NCI-H1694 (cell line): Measurements from ENCODE around the gene HYDIN.
"Not testable (repeated sequence)": the region's sequence is repeated elsewhere in the genome, so short reads cannot be mapped to it uniquely, and the experiment has no call there.

Source experiments
- DNase-seq: peaks from one replicate; lab custom pipeline; 2025; lab: John Stamatoyannopoulos, UW

Gene HYDIN

DNA sequence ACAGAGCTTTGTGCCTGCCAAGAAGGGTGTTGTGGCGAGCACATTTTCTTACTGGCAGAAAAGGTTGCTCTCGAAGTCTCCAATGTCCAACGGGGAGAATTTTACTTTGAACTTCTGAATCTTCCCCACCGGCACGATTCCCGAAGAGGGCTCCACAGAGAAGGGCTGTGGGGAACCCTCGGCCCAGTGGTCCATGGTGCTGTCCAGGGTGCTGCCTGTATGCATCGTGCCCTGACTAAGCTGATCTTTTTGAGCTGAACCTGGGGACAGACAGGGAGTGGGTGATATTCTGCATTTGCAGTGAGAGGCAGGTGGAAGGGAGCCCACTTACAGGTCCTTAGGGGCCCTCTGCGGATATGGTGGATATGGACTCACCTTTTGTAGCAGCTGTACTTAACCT lies 368.5 kb downstream of the HYDIN start:
- DNase-seq: not testable (repeated sequence)

DNA sequence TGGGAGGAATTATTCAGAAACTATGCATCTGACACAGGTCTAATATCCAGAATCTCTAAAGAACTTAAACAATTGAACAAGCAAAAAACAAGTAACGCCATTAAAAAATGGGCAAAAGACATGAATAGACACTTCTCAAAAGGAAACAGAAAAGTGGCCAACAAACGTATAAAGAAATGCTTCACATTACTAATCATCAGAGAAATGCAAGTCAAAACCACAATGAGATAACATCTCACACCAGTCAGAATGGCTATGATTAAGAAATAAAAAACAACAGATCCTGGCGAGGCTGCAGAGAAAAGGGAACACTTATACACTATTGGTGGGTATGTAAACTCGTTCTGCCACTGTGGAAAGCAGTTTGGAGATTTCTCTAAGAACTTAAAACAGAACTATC lies 379.2 kb downstream of the HYDIN start:
- DNase-seq: not testable (repeated sequence)

DNA sequence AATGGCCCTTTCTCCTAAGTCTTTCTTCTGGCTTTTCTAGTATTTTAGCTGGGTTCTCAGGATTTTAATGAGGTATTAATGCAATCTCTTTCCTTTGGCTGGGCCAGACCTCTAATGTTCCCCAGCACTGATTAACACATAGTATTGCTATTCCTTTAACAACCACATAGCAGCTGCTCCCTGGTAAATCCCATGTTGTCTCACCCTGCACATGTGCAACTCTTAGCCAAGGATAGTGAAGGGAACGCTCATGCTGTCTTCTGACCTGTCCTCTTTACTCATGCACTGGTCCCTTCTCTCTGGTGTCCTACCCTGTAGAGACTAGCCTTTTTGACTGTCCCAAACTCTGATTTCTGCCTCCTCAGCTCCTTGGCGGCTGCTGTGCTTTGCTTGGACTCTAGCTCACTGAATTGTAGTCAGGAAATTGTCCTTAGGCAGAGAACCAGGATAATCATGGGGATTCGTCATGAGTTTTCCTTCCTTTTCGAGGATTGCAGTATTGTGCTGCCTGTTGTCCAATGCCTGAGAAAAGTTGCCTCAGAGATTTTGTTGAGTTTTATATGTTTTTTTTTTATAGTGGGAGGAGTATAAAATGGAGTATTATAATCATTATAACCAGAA lies 406.9 kb downstream of the HYDIN start:
- DNase-seq: not testable (repeated sequence)

DNA sequence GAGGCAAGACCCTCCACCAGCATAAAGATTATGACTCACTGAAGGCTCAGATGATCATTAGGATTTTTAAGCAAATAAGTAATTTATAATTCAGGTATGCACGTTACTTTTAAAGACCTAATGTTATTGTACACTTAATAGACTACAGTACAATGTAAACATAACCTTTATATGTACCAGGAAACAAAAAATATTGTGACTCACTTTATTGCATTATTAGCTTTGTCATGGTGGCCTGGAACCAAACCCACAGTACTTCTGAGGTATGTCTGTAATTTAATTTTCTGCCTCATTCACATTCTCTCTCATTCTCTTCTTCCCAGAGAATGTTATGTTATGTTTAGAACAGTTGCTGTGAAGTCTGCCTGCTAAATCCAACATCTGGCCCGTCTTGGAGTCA lies 407.8 kb downstream of the HYDIN start:
- DNase-seq: not testable (repeated sequence)

DNA sequence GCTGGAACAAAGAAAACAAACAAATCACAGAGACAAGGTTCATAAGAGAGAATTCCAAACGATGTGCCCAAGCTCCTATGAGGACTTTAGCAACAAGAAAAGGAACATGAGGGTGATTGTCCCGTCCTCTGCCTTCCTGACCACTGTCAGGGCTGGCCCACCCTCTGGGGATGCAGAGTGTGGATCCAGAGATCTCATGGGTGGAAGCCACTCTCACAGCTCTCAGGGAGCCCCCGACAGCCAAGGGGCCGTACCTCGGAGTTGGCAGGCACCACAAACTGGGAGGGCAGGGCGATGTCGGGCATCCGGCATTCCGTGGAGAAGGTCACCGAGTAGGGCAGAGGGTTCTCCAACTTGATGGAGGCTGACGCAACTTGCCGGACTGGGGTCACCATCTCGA lies 412.4 kb downstream of the HYDIN start:
- not testable (repeated sequence) for DNase-seq

DNA sequence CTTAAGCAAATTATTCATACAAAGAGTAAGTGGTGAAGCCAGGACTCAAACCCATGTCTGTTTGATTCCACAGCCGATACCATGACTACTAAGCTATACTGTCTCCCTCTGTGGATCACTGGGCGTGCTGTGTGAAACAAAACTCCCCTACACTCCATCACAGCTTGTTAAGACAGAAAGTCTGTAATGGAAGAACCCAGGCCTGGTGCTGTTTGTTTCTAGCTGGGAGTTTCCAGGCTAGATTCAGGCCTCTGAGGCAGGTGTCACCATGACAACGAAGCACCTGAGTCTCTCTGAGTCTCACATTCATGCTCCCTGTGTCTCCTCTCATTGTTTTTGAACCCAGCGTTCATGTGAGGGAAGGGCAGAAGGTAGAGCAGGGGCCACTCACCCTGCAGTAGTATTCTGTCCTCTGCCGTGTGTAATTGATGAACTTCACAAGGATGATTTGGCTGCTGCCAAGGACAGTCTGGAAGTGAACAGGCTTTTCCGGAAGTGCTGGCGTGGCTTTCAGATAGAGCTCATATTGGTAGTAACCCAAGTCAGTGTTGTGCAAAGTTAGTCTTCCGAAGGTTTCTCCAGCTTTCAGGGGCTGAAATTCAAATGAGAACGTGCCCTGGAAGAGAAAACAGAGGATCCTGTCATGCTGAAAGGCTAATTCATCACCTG lies 421.0 kb downstream of the HYDIN start:
- no peak for DNase-seq

DNA sequence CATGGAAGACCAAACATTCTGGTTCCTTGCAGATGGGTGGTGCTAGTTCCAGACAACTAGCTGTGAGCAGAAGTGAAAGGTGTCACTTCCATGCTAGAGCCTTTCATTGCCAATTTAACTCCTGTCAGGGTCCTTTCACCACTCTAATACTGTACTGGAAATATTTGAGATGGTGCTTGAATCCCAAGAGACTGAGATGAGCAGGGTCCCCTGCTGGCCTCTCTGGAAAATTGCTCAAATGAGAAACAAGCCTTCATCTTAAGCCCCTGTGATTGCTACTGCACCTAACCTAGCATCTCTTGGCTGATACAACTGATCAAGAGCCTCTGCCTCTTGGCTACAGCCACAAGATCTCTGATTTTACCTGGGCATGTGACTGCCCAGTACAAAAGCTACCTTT lies 422.2 kb downstream of the HYDIN start:
- no peak for DNase-seq

DNA sequence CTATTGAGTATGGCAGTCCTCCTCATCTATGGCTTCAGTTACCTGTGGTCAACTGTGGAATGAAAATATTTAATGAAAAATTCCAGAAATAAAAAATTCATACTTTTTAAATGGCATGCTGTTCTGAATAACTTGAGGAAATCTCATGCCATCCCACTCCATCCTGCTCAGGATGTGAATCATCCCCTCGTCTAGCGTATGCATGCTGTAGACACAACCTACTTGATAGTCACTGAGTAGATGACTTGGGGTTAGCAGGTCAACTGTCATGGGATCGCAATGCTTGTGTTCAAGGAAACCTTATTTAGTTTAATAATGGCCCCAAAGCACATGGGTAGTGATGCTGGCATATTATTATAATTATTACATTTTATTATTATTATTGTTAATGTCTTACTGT lies 424.7 kb downstream of the HYDIN start:
- DNase-seq: no peak

DNA sequence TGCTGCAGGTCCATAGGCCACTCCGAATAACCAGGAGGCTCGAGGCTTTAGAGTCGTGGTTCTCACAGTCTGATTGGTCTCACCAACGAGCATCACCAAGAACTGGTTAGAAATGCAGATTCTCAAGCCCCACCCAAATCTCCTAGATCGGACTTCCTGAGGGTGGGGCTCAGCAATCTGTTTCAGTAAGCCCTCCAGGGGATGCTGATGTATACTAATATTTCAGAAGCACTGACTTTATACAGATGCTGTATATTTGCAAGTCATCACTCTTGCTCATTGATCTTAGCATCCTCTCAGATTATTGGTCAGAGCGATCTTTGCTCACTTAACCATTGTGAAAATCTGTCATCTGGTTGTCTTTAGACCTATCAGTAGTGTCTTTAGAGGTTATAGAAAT lies 425.1 kb downstream of the HYDIN start:
- no peak for DNase-seq

DNA sequence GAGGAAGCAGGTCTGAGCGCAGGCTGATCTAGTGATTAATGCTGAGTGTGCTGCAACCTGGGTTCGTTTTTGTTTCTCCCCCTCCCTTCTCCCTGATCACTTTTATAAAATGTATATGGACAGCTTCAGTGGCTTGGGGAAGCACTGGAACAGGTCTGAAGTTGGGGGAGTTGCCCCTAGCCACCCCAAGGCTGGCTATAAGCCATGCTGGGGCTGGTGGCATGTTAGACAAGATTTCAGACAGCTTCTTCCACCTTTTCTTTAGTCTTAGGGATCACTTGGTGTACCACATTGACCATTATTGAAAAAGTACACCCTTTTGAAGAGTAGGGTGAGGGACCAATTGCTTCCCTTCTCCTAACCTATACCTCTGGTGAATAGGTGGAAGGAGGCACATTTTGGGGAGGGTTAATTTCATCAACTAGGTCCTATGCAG lies 425.8 kb downstream of the HYDIN start:
- DNase-seq: no peak

DNA sequence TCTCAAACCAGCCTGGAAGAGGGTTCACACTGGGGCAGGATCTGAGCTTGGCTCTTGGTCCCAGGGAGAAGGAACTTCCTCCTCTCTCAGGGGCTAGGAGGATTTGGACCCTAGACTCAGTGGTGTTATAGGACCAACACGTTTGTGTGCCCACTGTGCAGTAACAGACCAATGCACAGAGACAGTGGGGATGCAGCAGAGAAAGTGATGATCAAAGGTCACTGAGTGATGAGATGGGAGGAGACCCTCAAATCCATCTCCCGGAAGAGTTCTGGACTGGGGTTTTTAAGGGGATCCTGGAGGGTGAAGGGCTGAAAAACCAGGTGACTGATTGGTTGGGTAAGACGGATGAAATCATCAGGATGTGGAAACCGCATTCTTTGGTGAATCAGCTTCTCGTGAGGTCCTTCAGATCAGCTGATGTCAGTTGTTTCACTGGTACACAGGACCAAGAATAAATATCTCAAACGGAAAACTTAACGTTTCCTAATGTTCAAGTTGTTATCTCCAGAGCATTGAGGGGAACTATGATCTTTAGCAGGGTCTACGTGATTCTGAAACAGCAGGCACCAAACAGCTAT lies 426.3 kb downstream of the HYDIN start:
- no peak for DNase-seq

DNA sequence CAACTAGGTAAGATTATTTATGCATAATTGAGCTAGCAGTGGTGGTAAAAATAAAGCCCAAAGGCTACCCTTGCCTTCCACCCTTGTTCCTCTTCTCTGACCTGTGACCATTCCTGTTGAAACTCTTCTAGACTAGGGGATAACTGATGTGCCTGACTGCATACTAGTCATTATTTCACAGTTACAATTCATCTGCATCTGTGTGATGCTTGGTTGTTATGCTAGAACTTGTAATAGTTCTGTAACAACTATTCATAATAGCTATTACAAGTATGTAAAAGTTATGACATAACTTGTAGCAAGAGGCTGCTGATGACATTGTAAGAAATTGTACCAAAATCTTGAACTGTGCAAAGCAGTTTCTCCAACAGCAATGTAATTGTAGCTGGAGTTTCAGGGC lies 427.2 kb downstream of the HYDIN start:
- DNase-seq: no peak

DNA sequence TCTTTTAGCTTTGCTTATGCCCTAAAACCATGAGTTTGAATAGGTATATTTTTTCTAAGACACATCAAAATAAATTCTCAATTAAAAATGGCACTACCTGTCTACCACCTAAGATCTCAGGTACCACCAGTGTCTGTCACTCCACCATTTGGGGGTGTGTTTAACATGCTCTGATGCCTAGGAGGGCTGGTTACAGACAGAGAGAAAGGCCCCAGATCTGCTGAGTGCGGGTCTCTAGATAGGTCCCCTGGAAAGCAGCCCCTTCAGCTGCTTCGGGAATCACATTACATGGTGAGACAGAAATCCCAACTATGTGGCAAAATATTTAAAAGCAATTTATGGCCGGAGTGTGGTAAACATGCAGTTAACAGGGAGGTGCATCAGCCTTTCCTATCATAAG lies 428.9 kb downstream of the HYDIN start:
- DNase-seq: no peak

DNA sequence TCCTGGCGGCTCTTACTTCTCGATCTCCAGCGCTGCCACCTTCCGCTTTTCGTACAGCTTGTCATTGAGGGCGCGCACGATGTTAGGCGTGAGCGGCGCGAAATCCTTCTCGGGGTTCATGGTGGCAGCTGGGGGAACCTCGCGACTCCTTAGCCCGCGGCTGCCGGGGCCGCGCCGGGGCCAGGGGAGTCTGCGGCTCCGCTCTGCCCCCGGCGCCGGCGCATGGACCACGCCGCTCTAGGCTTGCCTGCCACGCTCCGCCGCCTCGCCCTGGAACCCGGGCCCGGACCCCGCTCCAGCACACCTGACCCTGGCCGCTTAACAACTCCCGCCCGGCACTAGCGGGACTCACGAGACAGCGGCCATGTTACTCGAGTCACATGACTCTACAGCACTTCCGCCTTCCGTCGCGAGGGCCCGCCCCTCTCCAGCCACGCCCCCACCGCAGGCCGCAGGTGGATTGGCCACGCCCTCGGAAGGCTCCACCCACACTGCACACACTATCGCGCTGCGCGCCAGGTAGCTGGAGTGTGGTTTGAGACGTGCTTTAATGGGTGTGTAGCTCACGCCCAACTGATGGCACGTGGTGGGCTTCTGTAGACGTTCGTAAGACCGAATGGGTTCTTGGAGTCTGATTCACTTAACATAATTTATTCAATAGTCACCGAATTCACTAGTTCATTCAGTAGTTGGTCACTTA lies 429.6 kb downstream of the HYDIN start, which contains the start of gene VAC14:
VAC14 (minus strand) TSS at position 378 of the 700 bp plus-strand sequence; CDS start at position 120, 258 bp downstream.
- peak; percentile 58 for DNase-seq

DNA sequence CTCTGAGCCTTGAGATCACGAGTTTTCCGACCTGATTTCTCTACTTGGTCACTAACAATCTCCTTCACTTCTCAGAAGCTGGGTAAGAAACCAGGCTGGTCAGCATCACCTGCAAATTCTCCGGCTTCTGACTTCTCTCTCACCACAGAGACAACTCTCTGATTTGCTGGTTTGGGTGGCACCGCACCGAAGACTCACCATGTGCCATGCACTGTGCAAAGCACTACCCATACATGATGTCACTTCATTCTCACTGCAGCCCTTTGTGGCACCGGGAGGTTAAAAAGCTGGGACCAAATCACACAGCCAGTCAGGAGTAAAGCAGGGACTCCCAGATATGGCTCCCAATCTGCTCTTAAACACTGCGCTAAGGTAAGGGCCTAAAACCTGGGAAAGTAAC lies 430.2 kb downstream of the HYDIN start:
- no peak for DNase-seq

DNA sequence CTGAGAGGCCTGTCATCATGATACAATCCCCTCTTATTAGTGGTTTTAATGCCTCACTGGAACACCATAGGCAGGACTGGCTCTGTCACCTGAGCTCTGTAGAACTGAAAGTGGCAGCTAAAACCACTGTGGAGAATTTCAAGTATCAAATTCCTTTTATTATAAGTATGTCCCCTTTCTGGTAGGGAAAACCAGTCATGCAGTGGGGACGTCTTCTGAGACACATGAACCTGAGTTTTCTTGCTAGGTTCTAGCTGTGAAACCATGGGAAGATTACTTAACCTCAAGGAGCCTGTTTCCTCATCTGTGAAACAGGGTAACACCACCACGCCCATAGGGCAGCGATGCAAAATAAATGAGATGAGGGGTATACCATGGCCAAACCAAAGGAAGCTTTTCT lies 434.2 kb downstream of the HYDIN start:
- no peak for DNase-seq

DNA sequence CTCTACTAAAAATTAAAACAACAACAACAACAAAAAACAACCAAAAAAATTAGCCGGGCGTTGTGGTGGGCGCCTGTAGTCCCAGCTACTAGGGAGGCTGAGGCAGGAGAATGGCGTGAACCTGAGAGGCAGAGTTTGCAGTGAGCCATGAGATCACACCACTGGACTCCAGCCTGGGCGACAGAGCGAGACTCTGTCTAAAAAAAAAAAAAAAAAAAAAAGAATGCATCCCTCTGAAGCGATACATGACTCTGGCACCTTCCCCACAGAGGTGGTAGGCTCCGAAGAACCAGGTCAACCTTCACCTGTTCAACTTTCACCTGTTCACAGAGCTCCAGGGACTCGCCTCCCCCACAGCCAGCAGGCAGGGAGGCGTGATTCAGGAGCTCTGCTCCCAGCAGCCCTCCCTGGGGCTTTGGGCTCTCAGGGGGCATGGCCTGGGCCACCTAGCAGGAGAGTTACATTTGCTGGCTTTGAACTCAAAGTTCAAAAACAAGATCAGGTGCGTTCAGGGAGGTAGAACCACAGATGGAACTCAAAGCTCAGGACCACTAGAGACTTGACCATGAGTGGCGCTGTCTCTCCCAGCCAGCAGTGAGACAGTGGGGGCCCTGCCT lies 435.1 kb downstream of the HYDIN start:
- DNase-seq: no peak

DNA sequence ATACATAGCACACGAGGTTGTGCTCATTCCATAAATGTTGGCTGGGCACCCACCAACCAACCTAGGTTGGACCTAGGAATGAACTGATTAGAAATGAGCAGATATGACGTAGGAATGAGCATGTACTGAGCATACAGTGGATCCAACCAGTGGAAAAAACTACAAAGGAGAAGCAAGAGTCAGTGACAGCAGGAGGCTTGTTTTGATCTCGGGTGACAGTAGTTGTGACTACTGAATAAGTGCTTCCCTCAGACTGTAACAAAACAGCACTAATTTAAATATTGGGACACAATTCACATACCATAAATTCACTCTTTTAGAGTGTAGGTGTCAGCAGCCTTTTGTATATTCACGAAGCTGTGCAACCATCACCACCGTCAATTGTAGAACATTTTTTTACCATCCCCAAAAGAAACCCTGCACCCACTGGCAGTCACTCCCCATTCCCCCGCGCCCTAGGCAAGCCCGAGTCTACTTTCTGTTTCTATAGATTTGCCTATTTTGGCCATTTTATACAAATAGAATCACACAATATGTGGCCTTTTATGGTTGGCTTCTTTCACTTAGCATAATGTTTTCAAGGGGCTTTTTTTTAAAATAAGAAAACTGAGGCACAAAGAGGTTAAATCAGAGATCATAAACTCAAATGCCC lies 436.5 kb downstream of the HYDIN start:
- DNase-seq: no peak

DNA sequence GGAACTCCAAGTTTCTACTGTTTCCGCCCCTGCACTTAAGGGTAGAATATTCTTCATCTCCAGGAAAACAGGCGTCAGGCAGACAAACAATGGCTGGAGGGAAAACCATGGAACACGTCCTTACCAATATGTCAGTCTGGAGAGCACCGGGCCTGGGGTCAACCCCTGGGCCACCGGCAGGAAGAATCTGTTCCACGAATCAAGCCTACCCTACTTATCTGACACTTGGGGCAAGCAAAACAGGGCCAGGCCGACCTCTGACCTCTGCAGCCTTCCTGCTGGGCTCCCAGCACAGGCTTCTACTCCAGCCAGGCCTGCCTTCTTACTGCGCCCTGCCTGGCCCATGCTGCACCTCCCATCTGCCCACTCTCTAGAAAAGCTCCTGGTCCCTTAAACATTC lies 439.7 kb downstream of the HYDIN start:
- no peak for DNase-seq

DNA sequence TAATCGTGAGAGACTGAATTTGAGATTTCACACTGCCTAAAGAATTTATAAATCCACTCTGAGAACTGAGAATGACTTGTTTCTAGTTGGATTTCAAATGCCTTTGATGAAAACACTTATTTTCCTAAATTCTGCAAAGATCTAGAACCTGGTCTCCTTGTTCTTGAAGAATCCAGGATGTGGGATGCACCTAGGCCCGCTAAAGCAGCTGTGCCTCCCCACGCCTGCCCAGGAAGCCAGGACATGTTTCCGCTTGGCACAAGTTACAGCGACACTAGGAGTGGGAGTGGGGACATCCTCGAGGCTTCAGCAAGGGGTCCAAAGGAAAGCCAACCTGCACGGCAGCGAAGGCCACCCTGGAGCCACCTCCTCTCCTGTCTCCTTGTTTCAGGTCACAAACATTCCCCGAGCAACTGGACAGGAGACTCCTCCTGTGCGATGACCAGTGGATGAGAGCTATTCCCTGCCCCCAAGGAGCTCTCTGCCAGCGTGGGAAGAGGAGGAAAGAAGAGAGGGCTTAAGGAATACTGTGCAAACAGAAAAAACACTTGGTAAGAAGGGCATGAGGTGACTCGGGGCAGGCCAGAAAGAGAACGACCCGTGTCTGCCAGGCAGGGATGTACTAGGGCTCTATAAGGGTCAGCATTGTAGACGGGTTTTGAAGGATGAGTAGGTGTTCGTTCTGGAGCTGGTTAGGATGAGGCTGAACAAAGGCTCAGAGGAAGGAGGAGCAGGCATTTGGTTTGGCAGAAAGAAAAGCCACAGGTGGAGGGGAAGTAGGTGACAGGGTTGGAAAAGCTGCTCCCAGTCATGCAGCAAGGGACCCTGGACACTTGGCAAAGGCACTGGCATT lies 440.7 kb downstream of the HYDIN start:
- DNase-seq: no peak
